Adrenal gland (tissue), 12 donors: Measurements from ENCODE around the gene RPS14. TPM values are rescaled to one million over a fixed set of nuclear protein-coding genes. Genes with fewer than 3 reads are reported as not detected.
"Not testable (repeated sequence)": the region's sequence is repeated elsewhere in the genome, so short reads cannot be mapped to it uniquely, and the experiment has no call there.

Experiments
- DNase-seq, 7 donors: peaks; one replicate each; pipeline ENCODE4 v3.0.0-alpha.2; 2019 to 2020
- H3K27ac ChIP-seq, 5 donors: fragments of 200-600 bp; sonication (generic) in 4 of 5; 1 replicate in 3 of 5; 2 replicates in 2 of 5; pipeline versions ENCODE4 v1.5.1 to v1.8.0; 2016 to 2020; ENCODE audit warnings: mild to moderate bottlenecking in 1 of 5
- H3K27me3 ChIP-seq: fragments of 200-600 bp; 2 replicates; pipeline ENCODE4 v1.8.0; 2021
- H3K36me3 ChIP-seq, 2 donors: fragments of 200-600 bp; replicated peaks in 1 of 2; 1 replicate in 1 of 2; 2 replicates in 1 of 2; pipeline versions ENCODE4 v1.5.1 to v1.8.0; 2018 to 2022
- H3K4me1 ChIP-seq, 2 donors: fragments of 200-600 bp; replicated peaks in 1 of 2; 1 replicate in 1 of 2; 2 replicates in 1 of 2; pipeline versions ENCODE4 v1.5.1 to v1.8.0; 2018 to 2021
- H3K4me3 ChIP-seq, 4 donors: fragments of 200-600 bp; sonication (generic) in 3 of 4; one replicate each; pipeline ENCODE4 v1.5.1; 2016 to 2018
- H3K9me3 ChIP-seq, 3 donors: fragments of 200-600 bp; sonication (generic) in 1 of 3; replicated peaks in 1 of 3; 1 replicate in 2 of 3; 2 replicates in 1 of 3; pipeline versions ENCODE4 v1.5.1 to v1.8.0; 2016 to 2021
- CTCF ChIP-seq, 6 experiments: fragments of 450-650 bp in 4 of 6; fragments of 200-600 bp in 2 of 6; sonication (generic) in 1 of 6; IDR thresholded peaks; 1 replicate in 5 of 6; 2 replicates in 1 of 6; pipeline versions ENCODE4 v1.5.1 to v1.8.0; 2016 to 2021; ENCODE audit warnings: antibody characterized with exemption in 6 of 6, mild to moderate bottlenecking in 2 of 6, moderate library complexity in 1 of 6
- POLR2A ChIP-seq, 2 donors: fragments of 450-650 bp; IDR thresholded peaks; one replicate each; pipeline ENCODE4 v1.6.1; 2017; ENCODE audit warnings: antibody characterized with exemption in 2 of 2, mild to moderate bottlenecking in 2 of 2, moderate library complexity in 1 of 2
- WGBS, 4 donors: extraction: QIAGEN DNeasy Blood & Tissue Kit in 2 of 4; methylation state at CpG; one replicate each; pipeline versions ENCODE4 v1.1.5 to v1.1.7; 2013 to 2017; 5-methylcytosine and 5-hydroxymethylcytosine counted together
- intact Hi-C, 2 donors: fragments of 100-400 bp; cut with DNase I; formaldehyde crosslinking; loops; one replicate each; pipeline versions ENCODE4 v1.14.1 to v1.15.0; 2022 to 2023
- polyA plus RNA-seq, 3 donors: library from polyadenylated mRNA; stranded (reverse); fragments of 200-250 nt in 2 of 3; fragments of 350-450 nt in 1 of 3; fragmentation: Illumina TruSeq in 1 of 3; extraction: RNeasy Lipid Tissue Mini Kit (QIAGEN cat#74804) in 1 of 3; gene quantifications; one replicate each; pipeline ENCODE4 v1.2.3, GENCODE V29; 2013 to 2014
- total RNA-seq, 9 donors: library from RNA; depleted of rRNA in 4 of 9; stranded (reverse); fragments of >200 nt in 4 of 9; fragments of 120-200 nt in 1 of 9; fragmentation: NEBNext Ultra II Directional in 1 of 9; extraction: Animal tissue kit (Norgen Biotek cat#: 25700) in 1 of 9; gene quantifications; one replicate each; pipeline versions ENCODE4 v1.1.0 to v1.2.4, GENCODE V29; 2013 to 2023
- donor health status: healthy with polysubstance abuse.
- donor health status: Bipolar disorder and iron deficiency.
- donor health status: DM: yes; HTN: yes; CAD: no.
- donor health status: DM: no; HTN: no; CAD: no.
- donor health status: DM: no; HTN: no; CAD: no.
- donor health status: DM: yes; HTN: yes; CAD: no.

Gene RPS14
- total and polyA plus RNA-seq, 12 donors: 1,067 to 3,506 (median 1,891) TPM

GRCh38 chr5:150419630-150420270, 29.8 kb downstream of the RPS14 start:
- H3K4me1 ChIP-seq: no peaks in the 10 kb centered on the region
- no peaks in the 10 kb centered on the region for H3K9me3 ChIP-seq
- H3K36me3 ChIP-seq: no peaks in the 10 kb centered on the region
- H3K27ac ChIP-seq: no peak overlapping the region
- WGBS, 4 donors: 78 to 92% (median 85%) methylated on average over 7 of the region's 7 CpGs
- TF ChIP-seq POLR2A (IDR thresholded peaks at IDR 0.05) (no peak), CTCF (IDR thresholded peaks at IDR 0.05) (no peak)
- DNase-seq: no peak
- H3K27me3 ChIP-seq: no peaks in the 10 kb centered on the region
- no peak overlapping the region for H3K4me3 ChIP-seq
- intact Hi-C loops: no loop called here

- DNase-seq, H3K36me3 ChIP-seq: not testable (repeated sequence)
- peaks cover 23 to 28% of the 10 kb centered on the region in 2 donors for H3K4me1 ChIP-seq
Measured at GRCh38 chr5:150413902-150414790, 35.4 kb downstream of the RPS14 start.

GRCh38 chr5:150413176-150413901, 36.2 kb downstream of the RPS14 start:
- peak overlapping the region in 2 of 4 donors; percentile 50 to 60 for H3K4me3 ChIP-seq

More at GRCh38 chr5:150413902-150414790, 35.4 kb downstream of the RPS14 start:
- H3K4me3 ChIP-seq, H3K27me3 ChIP-seq, intact Hi-C loops, H3K9me3 ChIP-seq: not testable (repeated sequence)
- whole genome bisulfite sequencing, 4 donors: 88 to 93% (median 91%) methylated on average over 16 of the region's 16 CpGs
- H3K27ac ChIP-seq: peak overlapping the region in 4 of 5 donors; percentile 81 to 98 (median 90)

More at GRCh38 chr5:150413176-150413901, 36.2 kb downstream of the RPS14 start:
- intact Hi-C loops: no loop called here
- Histone ChIP-seq H3K27me3 (no peaks in the 10 kb centered on the region), H3K4me1 (peaks cover 23 to 28% of the 10 kb centered on the region in 2 donors), H3K27ac (peak overlapping the region; percentile 81 to 98 (median 88)), H3K36me3 (no peaks in the 10 kb centered on the region), H3K9me3 (no peaks in the 10 kb centered on the region)
- TF ChIP-seq CTCF (IDR thresholded peaks at IDR 0.05) (no peak), POLR2A (IDR thresholded peaks at IDR 0.05) (no peak)
- 68 to 74% (median 71%) methylated on average over 12 of the region's 12 CpGs for WGBS, 4 donors
- DNase-seq: no peak
